Keratinocyte (primary cell): Measurements from ENCODE around the gene PGAP1. TPM values are rescaled to one million over a fixed set of nuclear protein-coding genes. Genes with fewer than 3 reads are reported as not detected.

Source experiments
- DNase-seq: peaks from one replicate; pipeline ENCODE4 v3.0.0-alpha.2; 2011; ENCODE audit warnings: low read depth, missing footprints, low spot score
- FAIRE-seq: peaks from 2 replicates; lab custom pipeline; 2011; peaks lifted over from hg19 to GRCh38; lab: Jason Lieb, UNC
- H2AFZ ChIP-seq: 2 replicates; pipeline ENCODE4 v1.6.0; 2012; ENCODE audit warnings: low read length, control low read depth, inconsistent platforms; ENCODE audit not compliant: control insufficient read depth
- H3K27ac ChIP-seq: 2 replicates; pipeline ENCODE4 v1.5.1; 2011; ENCODE audit warnings: low read length; ENCODE audit not compliant: control insufficient read depth, insufficient read depth
- H3K27me3 ChIP-seq: 3 replicates; pipeline ENCODE4 v1.6.0; 2011; ENCODE audit warnings: low read length; ENCODE audit not compliant: control insufficient read depth, insufficient read depth; ENCODE audit errors: extremely low read depth
- H3K36me3 ChIP-seq, 2 experiments: 2 replicates in 1 of 2; 3 replicates in 1 of 2; pipeline ENCODE4 v1.5.1; 2011; ENCODE audit warnings: low read length in 2 of 2, mild to moderate bottlenecking in 1 of 2; ENCODE audit not compliant: control insufficient read depth in 2 of 2, insufficient read depth in 2 of 2; ENCODE audit errors: extremely low read depth in 1 of 2
- H3K4me1 ChIP-seq: 3 replicates; pipeline ENCODE4 v1.5.1; 2011; ENCODE audit warnings: low read length; ENCODE audit not compliant: control insufficient read depth, insufficient read depth; ENCODE audit errors: extremely low read depth
- H3K4me2 ChIP-seq: 3 replicates; pipeline ENCODE4 v1.6.0; 2011; ENCODE audit warnings: low read depth, low read length; ENCODE audit not compliant: control insufficient read depth, insufficient read depth; ENCODE audit errors: extremely low read depth
- H3K4me3 ChIP-seq, 3 experiments: fragments of 200-600 bp in 1 of 3; sonication (generic) in 1 of 3; 2 replicates in 2 of 3; 3 replicates in 1 of 3; pipeline ENCODE4 v1.5.1; 2011 to 2016; ENCODE audit warnings: low read length in 3 of 3, mild to moderate bottlenecking in 3 of 3, control low read depth in 2 of 3, inconsistent platforms in 1 of 3, low read depth in 1 of 3, mixed read lengths in 1 of 3, mixed run types in 1 of 3, moderate library complexity in 1 of 3; ENCODE audit not compliant: control insufficient read depth in 2 of 3, insufficient read depth in 2 of 3; ENCODE audit errors: extremely low read depth in 1 of 3
- H3K79me2 ChIP-seq: 2 replicates; pipeline ENCODE4 v1.6.0; 2012; ENCODE audit warnings: low read length; ENCODE audit not compliant: control insufficient read depth, insufficient read depth
- H3K9ac ChIP-seq: 3 replicates; pipeline ENCODE4 v1.6.0; 2011; ENCODE audit warnings: low read length; ENCODE audit not compliant: control insufficient read depth, insufficient read depth; ENCODE audit errors: extremely low read depth
- H3K9me1 ChIP-seq: 3 replicates; pipeline ENCODE4 v1.6.0; 2011; ENCODE audit warnings: low read length; ENCODE audit not compliant: control insufficient read depth, insufficient read depth; ENCODE audit errors: extremely low read depth
- H3K9me3 ChIP-seq: 2 replicates; pipeline ENCODE4 v1.5.1; 2012; ENCODE audit warnings: low read depth, low read length; ENCODE audit not compliant: control insufficient read depth
- H4K20me1 ChIP-seq: 3 replicates; pipeline ENCODE4 v1.6.0; 2011; ENCODE audit warnings: low read length; ENCODE audit not compliant: control insufficient read depth, insufficient read depth; ENCODE audit errors: extremely low read depth
- CTCF ChIP-seq, 3 experiments: IDR thresholded peaks in 1 of 3; conservative IDR thresholded peaks in 1 of 3; optimal IDR thresholded peaks in 1 of 3; 2 replicates in 2 of 3; 3 replicates in 1 of 3; pipeline versions ENCODE3 to v1.5.1; 2011; ENCODE audit warnings: low read length in 3 of 3, mild to moderate bottlenecking in 3 of 3, moderate library complexity in 2 of 3, control low read depth in 1 of 3, inconsistent platforms in 1 of 3; ENCODE audit not compliant: insufficient read depth in 2 of 3; ENCODE audit errors: extremely low read depth in 1 of 3
- EZH2 ChIP-seq: IDR thresholded peaks from one replicate; pipeline ENCODE4 v1.6.1; 2012; ENCODE audit warnings: inconsistent platforms, mild to moderate bottlenecking, low read length, moderate library complexity
- dilution Hi-C: fragments of 300-500 bp; cut with MboI; formaldehyde crosslinking; loops from one replicate; pipeline ENCODE4 v1.7.0; 2020; ENCODE audit warnings: low sequenced_read_pairs; ENCODE audit not compliant: extremely low pct_ligation_motif_present
- polyA plus RNA-seq, 5 experiments: library from polyadenylated mRNA; depleted of rRNA in 3 of 5; stranded (reverse) in 3 of 5; stranded (forward) in 1 of 5; unstranded in 1 of 5; fragments of >200 nt; gene quantifications; 1 replicate in 1 of 5; 2 replicates in 3 of 5; 3 replicates in 1 of 5; pipeline versions ENCODE4 v1.2.1 to v1.2.3, GENCODE V29; 2011 to 2012; ENCODE audit warnings: missing spikeins in 2 of 5, low read depth in 1 of 5, low replicate concordance in 1 of 5

The PGAP1 gene
- polyA plus RNA-seq, 1 donor (not counting 4 experiments of a cell fraction or from before 2014, with no cell fraction given) = 7.1 TPM

- no peak overlapping the region for H3K9ac ChIP-seq
- no peaks in the 10 kb centered on the region for H3K79me2 ChIP-seq
- no peak overlapping the region for H3K4me2 ChIP-seq
- H3K4me3 ChIP-seq = no peak overlapping the region
- no peaks in the 10 kb centered on the region for H3K9me3 ChIP-seq
- DNase-seq = no peak
- no peak overlapping the region for H3K27ac ChIP-seq
- H2AFZ ChIP-seq = no peak overlapping the region
- H3K4me1 ChIP-seq = peaks cover 17% of the 10 kb centered on the region
- H3K27me3 ChIP-seq = no peaks in the 10 kb centered on the region
- no peak for TF ChIP-seq EZH2
- TF ChIP-seq CTCF (optimal IDR thresholded peaks at IDR 0.05 in 1 of 3, IDR thresholded peaks at IDR 0.05 in 1 of 3, conservative IDR thresholded peaks at IDR 0.05 in 1 of 3; ENCODE audit: extremely low read depth in 1 of 3, insufficient read depth in 2 of 3, low read length in 3 of 3) = no peak
- H3K36me3 ChIP-seq = no peaks in the 10 kb centered on the region
- FAIRE-seq = no peak
- no peaks in the 10 kb centered on the region for H3K9me1 ChIP-seq
- dilution Hi-C loops = no loop called here
- H4K20me1 ChIP-seq = no peaks in the 10 kb centered on the region
These were observed 33.3 kb upstream of the PGAP1 start for GRCh38 chr2:196959734-196960338.

- Histone ChIP-seq H3K4me3 (no peak overlapping the region), H4K20me1 (no peaks in the 10 kb centered on the region), H3K4me1 (peaks cover 21% of the 10 kb centered on the region), H2AFZ (no peak overlapping the region), H3K27ac (no peak overlapping the region), H3K9me1 (no peaks in the 10 kb centered on the region), H3K9me3 (no peaks in the 10 kb centered on the region), H3K79me2 (no peaks in the 10 kb centered on the region), H3K27me3 (no peaks in the 10 kb centered on the region), H3K36me3 (no peaks in the 10 kb centered on the region), H3K4me2 (no peak overlapping the region), H3K9ac (no peak overlapping the region)
- dilution Hi-C loops = no loop called here
- DNase-seq = no peak
- no peak for FAIRE-seq
- TF ChIP-seq EZH2 = no peak
- no peak for TF ChIP-seq CTCF (optimal IDR thresholded peaks at IDR 0.05 in 1 of 3, IDR thresholded peaks at IDR 0.05 in 1 of 3, conservative IDR thresholded peaks at IDR 0.05 in 1 of 3; ENCODE audit: extremely low read depth in 1 of 3, insufficient read depth in 2 of 3, low read length in 3 of 3)
These were observed 32.8 kb upstream of the PGAP1 start for GRCh38 chr2:196959281-196959680.
